Measurements from ENCODE around the gene CNBP. TPM values are rescaled to one million over a fixed set of nuclear protein-coding genes. Genes with fewer than 3 reads are reported as not detected.

The CNBP gene
- total and polyA plus RNA-seq, 2 of the 13 experiments (the other 11 are each of a cell fraction or from before 2014, with no cell fraction given) = 282 to 354 TPM

DNA sequence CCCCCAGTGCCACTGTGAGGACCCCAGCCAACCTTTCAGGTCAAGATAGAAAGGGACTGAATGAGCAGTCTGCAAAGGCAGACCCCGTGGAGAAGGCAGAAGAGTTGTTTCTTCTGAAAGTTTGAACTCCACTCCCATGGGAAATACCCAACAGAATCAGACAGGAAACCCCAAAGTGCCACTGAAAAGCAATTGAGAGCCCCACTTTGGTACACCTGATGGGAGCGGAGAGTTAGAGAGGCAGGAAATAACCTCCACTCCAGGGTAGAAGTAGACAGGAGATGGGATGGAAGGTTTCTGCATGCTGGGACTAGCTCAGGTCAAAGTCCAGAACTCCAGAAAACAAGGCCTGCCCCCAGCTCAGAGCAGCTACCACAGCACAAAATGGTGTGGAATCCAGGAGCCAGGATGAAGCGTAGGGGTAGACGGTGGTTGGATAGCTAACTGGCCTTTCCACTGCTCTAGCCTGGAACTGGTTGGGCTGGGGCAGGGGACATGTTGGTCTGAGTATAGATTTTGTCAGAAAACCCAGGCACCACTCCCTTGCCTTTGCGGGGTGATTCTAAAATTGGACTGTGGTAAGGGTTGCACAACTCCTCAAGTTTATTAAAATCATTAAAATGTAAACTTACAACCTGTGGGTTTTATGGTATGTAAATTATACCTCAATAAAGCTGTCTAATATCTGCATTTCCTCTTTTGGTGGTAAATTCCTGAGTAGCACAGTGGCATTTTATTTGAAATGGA is 60.2 kb downstream of the CNBP start (continued):
- TF ChIP-seq ZNF484 (CRISPR knock-in tag; IDR thresholded peaks at IDR 0.05; ENCODE audit: borderline replicate concordance, low read depth) (no peak), RBFOX2 (IDR thresholded peaks at IDR 0.05; ENCODE audit: low read depth, low read length) (peak; percentile 43; the same call in 1 of the 2 replicates), KDM4B (CRISPR knock-in tag; IDR thresholded peaks at IDR 0.05) (no peak), TCF7 (IDR thresholded peaks at IDR 0.05; ENCODE audit: low read depth) (no peak), PAF1 (CRISPR knock-in tag; IDR thresholded peaks at IDR 0.05) (no peak), MED8 (CRISPR knock-in tag; IDR thresholded peaks at IDR 0.05; ENCODE audit: insufficient replicate concordance) (no peak), ZNF446 (CRISPR knock-in tag; IDR thresholded peaks at IDR 0.05) (no peak), ZBTB8A (CRISPR knock-in tag; IDR thresholded peaks at IDR 0.05; ENCODE audit: borderline replicate concordance, low read depth) (no peak), ZNF703 (CRISPR knock-in tag; IDR thresholded peaks at IDR 0.05; ENCODE audit: borderline replicate concordance) (no peak), ZNF629 (CRISPR knock-in tag; conservative IDR thresholded peaks at IDR 0.05) (peak; percentile 47; the same call in 1 of the 2 replicates), ZNF563 (CRISPR knock-in tag; IDR thresholded peaks at IDR 0.05) (no peak), U2AF2 (IDR thresholded peaks at IDR 0.05; ENCODE audit: low read depth, low read length) (no peak), POLR2G (IDR thresholded peaks at IDR 0.05; ENCODE audit: low read depth, low read length) (peak; percentile 74), SUZ12 (IDR thresholded peaks at IDR 0.05; ENCODE audit: low read depth, low read length) (no peak), KMT2B (CRISPR knock-in tag; IDR thresholded peaks at IDR 0.05) (no peak), RXRB (CRISPR knock-in tag; IDR thresholded peaks at IDR 0.05; ENCODE audit: borderline replicate concordance) (peak; percentile 34; the same call in 1 of the 2 replicates), NONO (IDR thresholded peaks at IDR 0.05) (no peak), NONO (CRISPR knock-in tag; conservative IDR thresholded peaks at IDR 0.05) (peak; percentile 50), PCBP1 (IDR thresholded peaks at IDR 0.05; ENCODE audit: borderline replicate concordance, low read depth, low read length) (no peak), HIVEP1 (CRISPR knock-in tag; IDR thresholded peaks at IDR 0.05) (no peak), MYNN (CRISPR knock-in tag; IDR thresholded peaks at IDR 0.05; ENCODE audit: low read depth) (no peak), CBX1 (IDR thresholded peaks at IDR 0.05; ENCODE audit: low read depth) (no peak), NCOA1 (CRISPR knock-in tag; IDR thresholded peaks at IDR 0.05) (no peak), PTBP1 (IDR thresholded peaks at IDR 0.05; ENCODE audit: low read depth, low read length, poor library complexity, severe bottlenecking) (no peak), FOXA3 (CRISPR knock-in tag; IDR thresholded peaks at IDR 0.05) (0 out of 2 replicates have a peak, but pooled peaks have one; percentile 18)
- TF ChIP-seq, protein P1, sequence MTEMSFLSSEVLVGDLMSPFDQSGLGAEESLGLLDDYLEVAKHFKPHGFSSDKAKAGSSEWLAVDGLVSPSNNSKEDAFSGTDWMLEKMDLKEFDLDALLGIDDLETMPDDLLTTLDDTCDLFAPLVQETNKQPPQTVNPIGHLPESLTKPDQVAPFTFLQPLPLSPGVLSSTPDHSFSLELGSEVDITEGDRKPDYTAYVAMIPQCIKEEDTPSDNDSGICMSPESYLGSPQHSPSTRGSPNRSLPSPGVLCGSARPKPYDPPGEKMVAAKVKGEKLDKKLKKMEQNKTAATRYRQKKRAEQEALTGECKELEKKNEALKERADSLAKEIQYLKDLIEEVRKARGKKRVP (CRISPR knock-in tag; IDR thresholded peaks at IDR 0.05) = no peak
- TF ChIP-seq, protein P2, sequence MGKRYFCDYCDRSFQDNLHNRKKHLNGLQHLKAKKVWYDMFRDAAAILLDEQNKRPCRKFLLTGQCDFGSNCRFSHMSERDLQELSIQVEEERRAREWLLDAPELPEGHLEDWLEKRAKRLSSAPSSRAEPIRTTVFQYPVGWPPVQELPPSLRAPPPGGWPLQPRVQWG (CRISPR knock-in tag; IDR thresholded peaks at IDR 0.05; ENCODE audit: borderline replicate concordance, low read depth) = no peak
- TF ChIP-seq, protein P3, sequence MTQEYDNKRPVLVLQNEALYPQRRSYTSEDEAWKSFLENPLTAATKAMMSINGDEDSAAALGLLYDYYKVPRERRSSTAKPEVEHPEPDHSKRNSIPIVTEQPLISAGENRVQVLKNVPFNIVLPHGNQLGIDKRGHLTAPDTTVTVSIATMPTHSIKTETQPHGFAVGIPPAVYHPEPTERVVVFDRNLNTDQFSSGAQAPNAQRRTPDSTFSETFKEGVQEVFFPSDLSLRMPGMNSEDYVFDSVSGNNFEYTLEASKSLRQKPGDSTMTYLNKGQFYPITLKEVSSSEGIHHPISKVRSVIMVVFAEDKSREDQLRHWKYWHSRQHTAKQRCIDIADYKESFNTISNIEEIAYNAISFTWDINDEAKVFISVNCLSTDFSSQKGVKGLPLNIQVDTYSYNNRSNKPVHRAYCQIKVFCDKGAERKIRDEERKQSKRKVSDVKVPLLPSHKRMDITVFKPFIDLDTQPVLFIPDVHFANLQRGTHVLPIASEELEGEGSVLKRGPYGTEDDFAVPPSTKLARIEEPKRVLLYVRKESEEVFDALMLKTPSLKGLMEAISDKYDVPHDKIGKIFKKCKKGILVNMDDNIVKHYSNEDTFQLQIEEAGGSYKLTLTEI (CRISPR knock-in tag; conservative IDR thresholded peaks at IDR 0.05) = no peak
- TF ChIP-seq, protein P4, sequence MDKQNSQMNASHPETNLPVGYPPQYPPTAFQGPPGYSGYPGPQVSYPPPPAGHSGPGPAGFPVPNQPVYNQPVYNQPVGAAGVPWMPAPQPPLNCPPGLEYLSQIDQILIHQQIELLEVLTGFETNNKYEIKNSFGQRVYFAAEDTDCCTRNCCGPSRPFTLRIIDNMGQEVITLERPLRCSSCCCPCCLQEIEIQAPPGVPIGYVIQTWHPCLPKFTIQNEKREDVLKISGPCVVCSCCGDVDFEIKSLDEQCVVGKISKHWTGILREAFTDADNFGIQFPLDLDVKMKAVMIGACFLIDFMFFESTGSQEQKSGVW (CRISPR knock-in tag; IDR thresholded peaks at IDR 0.05; ENCODE audit: borderline replicate concordance) = no peak

Data from HepG2 (cell line).